GM08714 (cell line): ENCODE data around the gene SLC5A9.
"Not testable (repeated sequence)": the region's sequence is repeated elsewhere in the genome, so short reads cannot be mapped to it uniquely, and the experiment has no call there.

Source experiments
- H3K4me3 ChIP-seq: fragments of 200-500 bp; sonication (Bioruptor generic); 2 replicates; pipeline ENCODE4 v1.5.1; 2014; ENCODE audit warnings: mild to moderate bottlenecking, low read length, inconsistent platforms
- ZNF274 ChIP-seq: IDR thresholded peaks from 2 replicates; pipeline ENCODE4 v1.6.1; 2012; ENCODE audit warnings: mild to moderate bottlenecking, low read depth, low read length

SLC5A9 gene

GRCh38 chr1:48203287-48203900 is 19.1 kb upstream of the SLC5A9 start:
- TF ChIP-seq ZNF274 = no peak
- H3K4me3 ChIP-seq = no peak overlapping the region

- TF ChIP-seq ZNF274 = no peak
- no peak overlapping the region for H3K4me3 ChIP-seq
These were observed 17.0 kb upstream of the SLC5A9 start for GRCh38 chr1:48205522-48205921.

- no peak for TF ChIP-seq ZNF274
- H3K4me3 ChIP-seq = no peak overlapping the region
These were observed 16.1 kb upstream of the SLC5A9 start for GRCh38 chr1:48206371-48206770.

GRCh38 chr1:48207131-48207530 is 15.4 kb upstream of the SLC5A9 start:
- TF ChIP-seq ZNF274 = no peak
- no peak overlapping the region for H3K4me3 ChIP-seq

- TF ChIP-seq ZNF274 = no peak
- no peak overlapping the region for H3K4me3 ChIP-seq
These were observed 14.9 kb upstream of the SLC5A9 start for GRCh38 chr1:48207536-48208075.

- TF ChIP-seq ZNF274 = no peak
- no peak overlapping the region for H3K4me3 ChIP-seq
These were observed 14.3 kb upstream of the SLC5A9 start for GRCh38 chr1:48208251-48208650.

- no peak overlapping the region for H3K4me3 ChIP-seq
- no peak for TF ChIP-seq ZNF274
These were observed 13.9 kb upstream of the SLC5A9 start for GRCh38 chr1:48208652-48209051.

GRCh38 chr1:48213462-48213861 is 9.1 kb upstream of the SLC5A9 start:
- H3K4me3 ChIP-seq = not testable (repeated sequence)

- H3K4me3 ChIP-seq = not testable (repeated sequence)
These were observed 8.2 kb upstream of the SLC5A9 start for GRCh38 chr1:48214366-48214765.

- no peak for TF ChIP-seq ZNF274
These were observed 7.7 kb upstream of the SLC5A9 start for GRCh38 chr1:48214820-48215219.

GRCh38 chr1:48215222-48215621 is 7.3 kb upstream of the SLC5A9 start:
- no peak for TF ChIP-seq ZNF274

More at GRCh38 chr1:48214820-48215219, 7.7 kb upstream of the SLC5A9 start:
- H3K4me3 ChIP-seq = no peak overlapping the region

GRCh38 chr1:48215889-48216288 is 6.6 kb upstream of the SLC5A9 start:
- no peak overlapping the region for H3K4me3 ChIP-seq
- no peak for TF ChIP-seq ZNF274

More at GRCh38 chr1:48215222-48215621, 7.3 kb upstream of the SLC5A9 start:
- H3K4me3 ChIP-seq = no peak overlapping the region

- H3K4me3 ChIP-seq = no peak overlapping the region
- TF ChIP-seq ZNF274 = no peak
These were observed 6.2 kb upstream of the SLC5A9 start for GRCh38 chr1:48216313-48216712.

GRCh38 chr1:48216941-48217340 is 5.6 kb upstream of the SLC5A9 start:
- H3K4me3 ChIP-seq = no peak overlapping the region
- no peak for TF ChIP-seq ZNF274

- no peak for TF ChIP-seq ZNF274
- no peak overlapping the region for H3K4me3 ChIP-seq
These were observed 4.7 kb upstream of the SLC5A9 start for GRCh38 chr1:48217856-48218255.

GRCh38 chr1:48219803-48220202 is 2.7 kb upstream of the SLC5A9 start:
- H3K4me3 ChIP-seq = no peak overlapping the region
- TF ChIP-seq ZNF274 = no peak
